AG10803 (cell line): ENCODE measurements around the gene TIMM8A.
"Not testable (repeated sequence)": the region's sequence is repeated elsewhere in the genome, so short reads cannot be mapped to it uniquely, and the experiment has no call there.

ENCODE experiments used
- DNase-seq: peaks from one replicate; pipeline ENCODE4 v3.0.0; 2010; ENCODE audit warnings: low read depth
- H3K4me3 ChIP-seq: 2 replicates; pipeline ENCODE4 v1.5.1; 2011; ENCODE audit warnings: mild to moderate bottlenecking, low read length, control low read depth
- TF ChIP-seq, protein P1 (sequence below): conservative IDR thresholded peaks from 2 replicates; pipeline ENCODE4 v1.5.1; 2011; ENCODE audit warnings: mild to moderate bottlenecking, low read length, control low read depth, inconsistent platforms

Gene TIMM8A

DNA sequence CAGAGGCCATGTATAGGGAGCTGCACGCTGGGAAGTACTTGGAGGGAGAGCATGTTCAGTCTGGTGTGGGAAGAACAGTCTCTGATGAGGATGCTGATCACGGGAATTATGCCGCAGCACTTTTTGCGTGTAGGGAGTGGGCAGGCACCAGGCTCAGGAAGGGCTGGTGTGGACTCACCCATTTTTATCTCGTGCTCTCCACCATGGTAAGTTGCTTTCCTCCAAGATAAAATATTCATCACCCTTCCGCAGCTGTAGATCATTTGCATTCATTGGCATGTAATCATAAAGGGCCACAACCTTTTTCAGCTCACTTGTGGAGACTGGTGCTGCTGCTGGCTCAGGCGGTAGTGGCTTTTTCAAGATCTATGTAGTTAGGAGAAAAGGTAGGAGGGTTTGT lies 11.8 kb upstream of the TIMM8A start:
- no peak for DNase-seq
- TF ChIP-seq, protein P1, sequence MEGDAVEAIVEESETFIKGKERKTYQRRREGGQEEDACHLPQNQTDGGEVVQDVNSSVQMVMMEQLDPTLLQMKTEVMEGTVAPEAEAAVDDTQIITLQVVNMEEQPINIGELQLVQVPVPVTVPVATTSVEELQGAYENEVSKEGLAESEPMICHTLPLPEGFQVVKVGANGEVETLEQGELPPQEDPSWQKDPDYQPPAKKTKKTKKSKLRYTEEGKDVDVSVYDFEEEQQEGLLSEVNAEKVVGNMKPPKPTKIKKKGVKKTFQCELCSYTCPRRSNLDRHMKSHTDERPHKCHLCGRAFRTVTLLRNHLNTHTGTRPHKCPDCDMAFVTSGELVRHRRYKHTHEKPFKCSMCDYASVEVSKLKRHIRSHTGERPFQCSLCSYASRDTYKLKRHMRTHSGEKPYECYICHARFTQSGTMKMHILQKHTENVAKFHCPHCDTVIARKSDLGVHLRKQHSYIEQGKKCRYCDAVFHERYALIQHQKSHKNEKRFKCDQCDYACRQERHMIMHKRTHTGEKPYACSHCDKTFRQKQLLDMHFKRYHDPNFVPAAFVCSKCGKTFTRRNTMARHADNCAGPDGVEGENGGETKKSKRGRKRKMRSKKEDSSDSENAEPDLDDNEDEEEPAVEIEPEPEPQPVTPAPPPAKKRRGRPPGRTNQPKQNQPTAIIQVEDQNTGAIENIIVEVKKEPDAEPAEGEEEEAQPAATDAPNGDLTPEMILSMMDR = no peak
- H3K4me3 ChIP-seq = no peak overlapping the region

DNA sequence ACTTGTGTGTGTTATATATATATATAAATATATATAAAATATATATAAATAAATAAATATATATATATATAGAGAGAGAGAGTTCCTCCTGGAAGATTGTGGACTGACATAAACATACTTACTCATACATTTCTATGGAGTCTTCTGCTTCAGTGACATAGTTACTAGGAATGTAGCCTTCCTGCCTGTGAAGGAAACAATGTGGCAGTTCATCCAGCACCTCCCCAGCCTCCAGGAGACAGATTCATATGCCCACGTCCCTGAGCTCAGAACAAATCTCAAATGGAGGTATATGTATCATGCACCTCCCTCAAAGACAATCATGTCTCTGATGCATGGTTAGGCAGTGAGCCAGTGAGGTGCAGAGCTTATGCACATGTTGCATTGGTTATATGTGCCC lies 11.4 kb upstream of the TIMM8A start:
- peak; percentile 3 for DNase-seq
- H3K4me3 ChIP-seq = no peak overlapping the region
- TF ChIP-seq, protein P1 = no peak

DNA sequence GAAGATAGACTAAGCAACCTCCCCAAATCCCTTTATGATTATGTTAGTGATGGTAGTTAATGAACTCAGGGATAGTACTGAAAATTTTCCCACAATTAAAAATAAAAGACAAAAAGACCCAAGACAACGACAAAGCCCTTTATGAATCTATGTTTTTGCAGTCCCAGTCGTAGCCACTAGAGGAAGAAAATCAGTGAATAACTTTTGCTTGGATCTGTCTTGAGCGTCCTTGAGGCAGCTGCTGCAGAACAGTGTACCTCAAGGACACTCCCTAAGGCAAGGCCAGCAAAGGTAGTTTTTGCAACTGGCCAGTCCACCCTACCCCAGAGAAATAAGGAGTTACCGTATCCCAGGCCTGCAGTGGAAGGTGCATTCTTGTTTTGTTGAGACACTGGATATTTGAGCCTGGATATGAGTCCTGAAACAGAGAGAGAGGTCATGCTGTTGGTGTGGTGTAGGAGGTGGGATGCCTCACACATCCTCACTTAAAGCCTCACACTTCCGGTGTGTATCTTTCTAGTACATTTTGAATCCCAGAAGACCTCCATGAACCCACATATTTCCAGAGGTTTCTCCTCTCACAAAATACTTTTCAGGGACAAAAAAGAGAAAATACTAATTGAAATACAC lies 8.7 kb upstream of the TIMM8A start:
- DNase-seq = peak; percentile 2
- no peak overlapping the region for H3K4me3 ChIP-seq
- TF ChIP-seq, protein P1 = peak; percentile 37

DNA sequence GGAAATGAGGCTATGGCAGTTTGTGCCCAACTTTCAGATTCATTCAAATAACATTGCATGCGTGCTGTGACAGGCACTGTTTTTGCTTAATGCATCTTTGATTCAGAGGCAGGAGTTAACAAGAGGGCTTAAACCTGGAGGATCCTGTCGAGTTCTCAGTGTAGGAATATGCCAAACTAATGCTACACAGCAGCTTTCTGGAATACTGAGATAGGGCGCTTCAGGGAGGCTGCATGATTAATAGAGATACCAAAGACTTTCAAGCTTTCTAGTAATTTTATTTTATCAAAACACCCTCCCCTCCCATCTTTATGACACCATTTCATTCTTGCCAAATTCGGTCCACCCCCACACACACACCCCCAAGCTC lies 636 bp upstream of the TIMM8A start:
- TF ChIP-seq, protein P1 = no peak
- peak overlapping the region; percentile 78 for H3K4me3 ChIP-seq
- DNase-seq = no peak

DNA sequence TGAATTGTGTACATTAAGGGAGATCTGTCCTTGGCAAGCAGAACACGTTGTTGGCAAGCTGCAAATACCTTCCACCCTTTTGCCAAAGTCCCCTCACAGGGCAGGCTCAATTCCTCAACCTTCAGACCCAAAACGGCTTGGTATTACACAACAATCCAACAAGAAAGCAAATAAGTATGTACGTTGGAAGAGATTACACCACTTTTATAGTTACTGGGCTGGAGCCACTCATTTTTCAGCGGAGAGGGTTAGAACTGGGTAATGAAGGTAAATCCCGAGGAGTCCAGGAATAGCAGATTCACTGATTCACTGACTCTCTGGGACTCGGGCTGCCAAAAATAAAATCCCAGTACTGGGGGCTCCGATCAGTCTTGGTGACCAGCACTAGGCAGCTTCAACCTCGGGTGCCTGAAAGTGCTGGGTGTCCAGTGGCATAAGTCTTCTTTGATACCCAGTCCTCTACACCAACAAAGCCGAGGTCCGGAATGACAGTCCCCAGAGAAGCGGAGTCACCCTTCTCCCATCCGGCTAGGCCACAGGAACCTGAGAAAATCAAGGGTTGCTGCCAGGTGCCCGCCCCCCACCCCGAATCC lies 587 bp downstream of the TIMM8A start:
- TF ChIP-seq, protein P1 = no peak
- peak; percentile 33 for DNase-seq
- peak overlapping the region; percentile 78 for H3K4me3 ChIP-seq

DNA sequence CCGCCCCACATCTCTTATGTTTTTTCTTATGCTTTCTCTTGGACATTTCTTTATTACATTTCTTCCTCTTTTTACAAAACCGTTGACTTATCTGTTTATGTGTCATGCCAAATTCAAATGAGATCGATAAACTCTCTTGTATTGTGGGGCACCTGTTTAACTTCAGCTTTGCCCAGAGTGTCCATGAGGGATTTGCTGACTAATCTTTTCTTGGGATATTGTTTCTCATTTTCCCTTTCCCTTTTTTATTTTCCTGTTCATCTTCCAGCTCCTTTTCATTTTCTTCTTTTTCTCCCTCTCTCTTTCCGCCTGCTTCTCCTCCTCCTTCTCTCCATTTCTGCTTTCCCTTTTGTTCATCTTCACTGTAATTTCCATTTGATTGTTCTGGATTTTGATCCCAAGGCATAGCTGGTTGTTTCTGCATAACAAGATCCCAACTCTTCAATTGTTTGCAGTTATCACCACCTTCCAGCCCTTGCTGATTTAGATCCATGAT lies 10.7 kb downstream of the TIMM8A start:
- H3K4me3 ChIP-seq = no peak overlapping the region
- no peak for DNase-seq
- TF ChIP-seq, protein P1 = no peak

DNA sequence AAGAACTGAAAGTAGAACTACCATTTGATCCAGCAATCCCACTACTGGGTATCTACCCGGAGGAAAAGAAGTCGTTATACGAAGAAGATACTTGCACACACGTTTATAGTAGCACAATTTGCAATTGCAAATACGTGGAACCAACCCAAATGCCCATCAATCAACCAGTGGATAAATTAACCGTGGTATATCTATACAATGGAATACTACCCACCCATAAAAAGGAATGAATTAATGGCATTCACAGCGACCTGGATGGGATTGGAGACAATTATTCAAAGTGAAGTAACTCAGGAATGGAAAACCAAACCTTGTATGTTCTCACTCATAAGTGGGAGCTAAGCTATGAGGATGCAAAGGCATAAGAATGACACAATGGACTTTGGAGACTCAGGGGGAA lies 14.2 kb downstream of the TIMM8A start:
- not testable (repeated sequence) for DNase-seq, H3K4me3 ChIP-seq

DNA sequence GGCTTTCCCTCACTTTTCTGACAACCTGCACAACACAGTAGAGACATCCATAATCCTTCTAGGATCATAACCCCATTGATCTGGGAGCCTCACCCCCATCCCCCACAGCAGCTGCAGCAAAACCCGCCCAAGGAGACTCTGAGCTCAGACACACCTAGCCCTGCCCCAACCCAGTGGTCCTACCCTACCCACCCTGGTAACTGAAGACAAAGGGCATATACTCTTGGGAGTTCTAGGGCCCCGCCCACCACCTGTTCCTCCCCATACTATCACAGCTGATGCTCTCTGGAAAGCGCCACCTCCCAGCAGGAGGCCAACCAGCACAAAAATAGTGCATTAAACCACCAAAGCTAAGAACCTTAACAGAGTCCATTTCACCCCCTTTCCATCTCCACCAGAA lies 21.9 kb downstream of the TIMM8A start:
- not testable (repeated sequence) for DNase-seq, H3K4me3 ChIP-seq
